Measurements from ENCODE around the gene RPAP3.

Gene RPAP3

GRCh38 chr12:47718531-47718930 lies 12.7 kb upstream of the RPAP3 start:
- no peak for DNase-seq (ENCODE audit: low read depth, low spot score)

- no peak for DNase-seq (ENCODE audit: low read depth, low spot score)
These were observed 11.8 kb upstream of the RPAP3 start for GRCh38 chr12:47717443-47718193.

DNA sequence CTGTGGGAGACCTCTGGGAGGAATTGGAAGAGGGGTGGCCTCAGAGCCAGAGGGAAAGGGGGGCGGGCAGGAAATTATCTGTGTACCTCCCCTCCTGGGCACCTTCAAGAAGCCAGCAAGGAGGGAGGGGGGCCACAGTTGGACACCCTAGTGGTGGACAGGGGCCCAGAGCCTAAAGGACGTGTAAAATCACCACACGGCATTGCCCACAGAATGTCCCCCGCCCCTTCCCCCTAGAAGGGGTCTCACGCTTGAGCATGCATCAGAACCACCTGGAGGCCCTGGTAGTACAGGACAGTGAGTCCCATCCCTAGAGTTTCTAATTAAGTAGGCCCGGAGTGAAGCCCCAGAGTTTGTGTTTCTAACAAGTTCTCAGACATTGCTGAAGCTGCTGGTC lies 11.2 kb upstream of the RPAP3 start:
- DNase-seq (ENCODE audit: low read depth, low spot score) = no peak

- DNase-seq (ENCODE audit: low read depth, low spot score) = no peak
These were observed 10.2 kb upstream of the RPAP3 start for GRCh38 chr12:47715877-47716548.

DNA sequence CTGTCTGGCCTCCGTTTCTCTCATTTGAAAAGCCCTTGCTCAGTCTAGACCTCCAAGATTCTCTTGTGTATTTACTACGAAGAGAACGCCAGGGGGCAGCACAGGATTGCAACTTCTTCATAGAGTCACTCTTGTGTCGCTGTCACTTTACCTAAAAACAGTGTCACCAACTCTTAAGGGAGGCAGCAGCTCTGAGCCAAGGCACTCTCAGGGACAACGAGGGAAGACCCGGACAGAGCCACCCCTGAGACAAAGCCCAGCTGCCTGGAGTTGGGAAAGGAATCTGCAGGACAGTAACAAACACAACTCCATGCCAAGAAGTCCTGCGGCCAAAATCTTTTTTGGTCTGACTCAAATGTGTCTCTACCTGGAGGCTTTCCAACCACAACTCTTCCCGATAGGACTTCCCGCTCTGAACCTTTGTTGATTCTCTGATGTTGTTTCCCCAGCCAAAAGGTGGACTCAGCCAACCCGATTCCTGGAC lies 9.6 kb upstream of the RPAP3 start:
- peak; percentile 57 for DNase-seq (ENCODE audit: low read depth, low spot score)

DNA sequence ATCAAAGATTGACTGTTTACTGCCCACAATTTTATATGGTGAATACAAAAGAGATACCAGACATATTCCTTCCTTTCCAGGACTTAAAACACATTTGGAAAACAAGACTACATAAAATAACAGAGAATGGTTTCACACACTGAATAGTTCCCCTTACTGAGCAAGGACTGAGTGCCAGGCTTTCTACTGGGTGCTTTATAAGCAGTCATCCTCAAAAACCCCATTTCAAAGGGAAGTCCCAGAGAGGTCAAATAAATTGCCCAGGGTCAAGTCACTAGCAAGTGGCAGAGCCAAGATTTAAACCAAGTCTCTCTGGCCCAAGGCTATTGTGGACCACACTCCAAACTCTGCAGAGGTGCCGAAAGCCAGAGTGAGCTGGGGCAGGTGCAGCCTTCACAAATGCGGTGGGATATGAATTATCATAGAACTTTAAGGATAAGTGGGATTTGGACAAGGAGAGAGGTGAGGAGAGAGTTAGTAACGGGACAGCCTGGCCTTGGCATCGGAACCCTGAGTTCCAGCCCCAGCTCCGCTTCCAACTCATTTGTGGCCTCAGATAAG lies 9.1 kb upstream of the RPAP3 start:
- DNase-seq (ENCODE audit: low read depth, low spot score) = no peak

- no peak for DNase-seq (ENCODE audit: low read depth, low spot score)
These were observed 6.3 kb upstream of the RPAP3 start for GRCh38 chr12:47712171-47712570.

DNA sequence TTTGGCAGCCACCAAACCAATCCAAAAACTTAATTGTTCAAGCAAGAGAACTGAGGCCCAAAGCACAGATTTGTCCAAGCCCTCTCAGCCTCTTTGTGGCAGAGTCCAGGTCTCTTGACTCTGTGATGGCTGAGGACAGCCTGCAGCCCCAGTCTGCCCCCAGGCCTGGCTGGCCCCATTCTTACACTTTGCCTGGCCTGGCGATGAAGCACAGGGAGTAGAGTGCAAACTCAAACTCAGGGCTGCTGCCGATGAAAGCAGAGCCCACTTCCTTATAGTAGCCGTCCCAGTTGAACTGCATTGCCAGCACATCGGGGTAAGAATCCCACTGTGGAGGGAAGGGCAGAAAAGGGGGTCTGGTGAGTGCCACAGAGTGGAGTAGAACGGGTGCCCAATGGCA lies 5.6 kb upstream of the RPAP3 start:
- DNase-seq (ENCODE audit: low read depth, low spot score) = no peak

- no peak for DNase-seq (ENCODE audit: low read depth, low spot score)
These were observed 4.4 kb upstream of the RPAP3 start for GRCh38 chr12:47710278-47710677.

GRCh38 chr12:47709671-47710070 lies 3.8 kb upstream of the RPAP3 start:
- no peak for DNase-seq (ENCODE audit: low read depth, low spot score)

DNA sequence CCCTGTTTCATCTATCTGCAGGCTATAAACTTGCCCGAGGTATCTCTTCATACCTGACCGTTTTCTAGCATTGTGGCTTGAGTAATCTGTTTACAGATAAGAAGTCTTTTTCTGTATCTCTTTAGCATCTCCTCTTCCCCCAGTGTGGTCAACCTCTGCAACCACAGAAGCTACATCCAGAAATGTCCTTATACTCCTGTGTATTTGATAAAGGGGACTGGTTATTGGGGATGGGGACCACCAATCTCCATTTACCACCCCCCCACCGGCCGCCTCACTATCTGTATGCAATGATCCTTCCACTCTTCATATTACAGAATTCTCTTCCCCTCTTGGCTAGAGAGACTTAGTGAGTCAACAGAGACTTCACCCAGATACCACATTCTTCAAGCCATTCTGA lies 3.4 kb upstream of the RPAP3 start:
- DNase-seq (ENCODE audit: low read depth, low spot score) = no peak

- DNase-seq (ENCODE audit: low read depth, low spot score) = no peak
These were observed 2.2 kb upstream of the RPAP3 start for GRCh38 chr12:47707905-47708543.

- DNase-seq (ENCODE audit: low read depth, low spot score) = no peak
These were observed 1.5 kb upstream of the RPAP3 start for GRCh38 chr12:47707355-47707754.

DNA sequence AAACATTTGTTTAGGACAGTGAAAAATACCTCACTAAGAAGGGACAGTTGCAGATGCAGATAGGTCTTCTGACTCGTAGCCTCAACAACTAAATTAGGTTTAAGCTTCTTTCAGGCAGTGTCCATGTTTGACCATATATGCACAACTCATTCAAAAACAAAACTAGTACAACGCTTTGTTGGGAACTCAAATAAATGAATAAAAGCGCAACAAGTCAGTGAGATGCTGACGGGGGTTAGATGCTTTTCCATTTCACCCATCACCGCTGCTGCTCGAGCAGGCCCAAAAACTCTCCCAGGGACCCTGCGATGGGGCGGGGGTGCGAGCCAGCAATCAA lies 633 bp downstream of the RPAP3 start:
- no peak for DNase-seq (ENCODE audit: low read depth, low spot score)

GRCh38 chr12:47704719-47705118 lies 1.1 kb downstream of the RPAP3 start:
- no peak for DNase-seq (ENCODE audit: low read depth, low spot score)

GRCh38 chr12:47700263-47700662 lies 5.6 kb downstream of the RPAP3 start:
- DNase-seq (ENCODE audit: low read depth, low spot score) = no peak

GRCh38 chr12:47698631-47699030 lies 7.2 kb downstream of the RPAP3 start:
- DNase-seq (ENCODE audit: low read depth, low spot score) = no peak

- DNase-seq (ENCODE audit: low read depth, low spot score) = no peak
These were observed 7.8 kb downstream of the RPAP3 start for GRCh38 chr12:47698055-47698454.

DNA sequence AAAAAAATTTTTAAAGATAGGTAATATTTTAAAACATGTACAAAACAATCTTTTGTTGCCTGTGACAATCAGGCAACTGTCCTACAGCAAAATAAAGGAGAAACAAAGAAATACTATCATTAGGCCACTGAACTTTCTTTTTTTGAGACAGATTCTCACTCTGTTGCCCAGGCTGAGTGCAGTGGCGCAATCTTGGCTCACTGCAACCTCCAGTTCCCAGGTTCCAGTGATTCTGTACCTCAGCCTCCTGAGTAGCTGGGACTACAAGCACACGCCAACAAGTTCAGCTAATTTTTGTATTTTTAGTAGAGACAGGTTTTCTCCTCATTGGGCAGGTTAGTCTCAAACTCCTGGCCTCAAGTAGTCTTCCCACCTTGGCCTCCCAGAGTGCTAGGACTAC lies 16.6 kb downstream of the RPAP3 start:
- no peak for DNase-seq (ENCODE audit: low read depth, low spot score)

DNA sequence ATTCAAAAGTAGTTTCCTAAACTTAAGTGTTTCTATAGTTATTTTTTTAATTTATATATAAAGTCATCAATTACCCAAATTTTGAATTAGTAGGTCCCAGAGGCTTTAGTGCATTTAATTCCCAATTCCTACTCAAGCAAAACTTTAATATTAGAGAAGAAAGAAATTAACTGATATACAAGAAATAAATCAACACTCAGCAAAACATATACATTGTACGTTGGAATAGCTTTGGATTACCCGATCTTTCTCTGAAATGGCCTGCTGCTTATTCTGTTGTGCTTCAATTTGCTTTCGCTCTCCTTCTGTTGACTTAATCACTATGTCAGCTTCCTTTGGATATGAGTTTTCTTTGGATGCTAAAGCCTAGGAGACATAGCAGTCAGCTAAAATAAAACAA lies 18.2 kb downstream of the RPAP3 start:
- no peak for DNase-seq (ENCODE audit: low read depth, low spot score)

DNA sequence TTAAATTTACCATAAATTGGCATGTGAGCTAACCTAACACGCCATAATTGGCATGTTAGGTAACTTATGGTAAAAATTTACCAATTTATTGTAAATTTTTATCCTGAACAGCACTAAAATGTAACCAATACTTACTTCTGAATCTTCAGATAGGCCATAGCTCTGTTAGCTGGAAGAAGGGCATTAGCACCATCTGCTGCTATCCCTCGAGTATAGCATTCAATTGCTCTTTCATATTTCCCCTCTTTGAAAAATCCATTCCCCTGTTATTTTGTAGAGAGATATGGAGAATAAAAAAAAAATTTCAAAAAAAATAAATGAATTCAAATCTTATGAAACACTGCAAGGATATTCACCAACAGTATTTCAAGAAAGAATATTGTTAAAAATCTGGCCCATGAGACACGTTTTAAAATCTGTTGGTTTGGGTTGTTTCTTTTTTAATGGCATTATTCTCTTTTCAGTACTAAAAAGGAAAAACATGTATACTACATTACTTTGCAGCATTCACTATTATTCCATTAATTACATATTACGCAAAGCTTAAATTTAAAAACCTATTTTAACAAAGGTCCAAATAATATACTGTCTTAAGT lies 19.1 kb downstream of the RPAP3 start:
- no peak for DNase-seq (ENCODE audit: low read depth, low spot score)

GRCh38 chr12:47679785-47680184 lies 26.0 kb downstream of the RPAP3 start:
- no peak for DNase-seq (ENCODE audit: low read depth, low spot score)
